Loucy (cell line): ENCODE results near the gene TMEM106A.

Source experiments
- H2AFZ ChIP-seq: fragments of 200-600 bp; sonication (generic); 2 replicates; pipeline ENCODE4 v1.6.0; 2016; ENCODE audit warnings: antibody characterized with exemption, mild to moderate bottlenecking, low read length, moderate library complexity
- H3F3A ChIP-seq: fragments of 200-600 bp; 2 replicates; pipeline ENCODE4 v1.6.0; 2016; ENCODE audit warnings: antibody characterized with exemption, low read depth, mild to moderate bottlenecking
- H3K27me3 ChIP-seq: fragments of 200-600 bp; sonication (generic); 2 replicates; pipeline ENCODE4 v1.6.1; 2014; ENCODE audit warnings: low read length, mild to moderate bottlenecking; ENCODE audit not compliant: insufficient read depth, poor library complexity, severe bottlenecking
- H3K36me3 ChIP-seq: fragments of 200-600 bp; sonication (generic); 2 replicates; pipeline ENCODE4 v1.6.1; 2016; ENCODE audit warnings: low read length; ENCODE audit not compliant: insufficient read depth
- H3K4me1 ChIP-seq: fragments of 200-600 bp; sonication (generic); 2 replicates; pipeline ENCODE4 v1.5.1; 2014; ENCODE audit warnings: low read length, mild to moderate bottlenecking; ENCODE audit not compliant: insufficient read depth, poor library complexity, severe bottlenecking
- H3K4me2 ChIP-seq: fragments of 200-600 bp; sonication (generic); 2 replicates; pipeline ENCODE4 v1.6.0; 2014; ENCODE audit warnings: antibody characterized with exemption, low read length, low read depth, mild to moderate bottlenecking; ENCODE audit not compliant: poor library complexity, severe bottlenecking
- H3K4me3 ChIP-seq: fragments of 200-600 bp; sonication (generic); 2 replicates; pipeline ENCODE4 v1.5.1; 2014; ENCODE audit warnings: low read length, mild to moderate bottlenecking, mixed read lengths; ENCODE audit not compliant: poor library complexity, severe bottlenecking
- H3K79me2 ChIP-seq: fragments of 200-600 bp; sonication (generic); 2 replicates; pipeline ENCODE4 v1.6.1; 2014; ENCODE audit warnings: low read length; ENCODE audit not compliant: insufficient read depth
- H3K9ac ChIP-seq: fragments of 200-600 bp; sonication (generic); 2 replicates; pipeline ENCODE4 v1.6.0; 2014; ENCODE audit warnings: mild to moderate bottlenecking, low read depth, low read length, moderate library complexity; ENCODE audit not compliant: poor library complexity, severe bottlenecking
- H3K9me2 ChIP-seq: fragments of 200-600 bp; sonication (generic); replicated peaks from 2 replicates; pipeline ENCODE4 v1.6.1; 2016; ENCODE audit warnings: low read depth, low read length, mixed read lengths
- H3K9me3 ChIP-seq: fragments of 200-600 bp; sonication (generic); 2 replicates; pipeline ENCODE4 v1.6.1; 2014; ENCODE audit warnings: mild to moderate bottlenecking, antibody characterized with exemption, low read length, low read depth; ENCODE audit not compliant: insufficient read depth
- H4K20me1 ChIP-seq: fragments of 200-600 bp; sonication (generic); 2 replicates; pipeline ENCODE4 v1.6.0; 2014; ENCODE audit warnings: antibody characterized with exemption, low read length, mild to moderate bottlenecking; ENCODE audit not compliant: insufficient read depth, poor library complexity, severe bottlenecking
- CTCF ChIP-seq: fragments of 200-600 bp; sonication (generic); conservative IDR thresholded peaks from 2 replicates; pipeline ENCODE4 v1.5.1; 2014; ENCODE audit warnings: mild to moderate bottlenecking, antibody characterized with exemption, low read length
- EZH2phosphoT487 ChIP-seq: fragments of 200-600 bp; IDR thresholded peaks from 2 replicates; pipeline ENCODE4 v1.6.1; 2018; ENCODE audit warnings: antibody characterized with exemption, mild to moderate bottlenecking, moderate library complexity, borderline replicate concordance

The TMEM106A gene

DNA sequence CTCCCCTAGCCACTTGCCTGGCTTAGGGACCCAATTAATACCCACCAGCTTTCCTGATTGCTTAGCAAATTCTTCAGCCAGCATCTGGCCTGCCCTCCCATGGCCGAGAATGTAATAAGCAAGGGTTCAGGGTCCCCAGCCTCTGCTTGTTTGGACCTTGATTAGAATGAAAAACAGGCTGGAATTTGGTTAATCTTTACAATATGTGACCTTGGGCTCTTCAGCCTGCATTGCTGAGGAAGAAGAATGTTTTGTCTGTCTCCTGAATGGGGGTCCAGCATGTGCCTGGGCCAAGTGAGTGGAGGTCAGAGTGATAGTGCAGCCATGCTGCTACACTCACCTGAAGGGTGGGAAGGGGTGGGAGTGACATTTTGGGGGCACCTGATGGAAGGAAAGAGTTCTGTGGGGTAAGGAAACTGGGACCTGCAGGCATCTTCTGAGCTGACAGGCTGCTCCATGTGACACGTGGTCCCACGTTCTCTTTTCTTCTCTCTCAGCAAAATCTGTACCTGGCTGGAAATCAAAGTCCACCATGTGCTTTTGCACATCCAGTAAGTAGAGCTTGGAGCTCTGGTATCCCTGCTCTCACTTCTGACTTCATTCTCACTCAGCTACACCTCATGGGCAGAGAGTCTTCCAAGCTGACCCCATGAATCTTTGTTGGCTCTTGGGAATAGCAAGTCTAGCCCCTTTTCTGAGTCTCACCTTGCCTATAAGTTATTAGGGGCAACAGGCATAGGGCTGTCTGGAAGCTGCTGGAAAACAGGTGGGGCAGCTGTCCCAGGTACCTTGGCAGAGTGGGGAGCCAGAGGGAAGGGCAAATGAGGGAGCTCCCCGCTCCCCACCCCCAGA lies 5.3 kb downstream of the TMEM106A start:
- Histone ChIP-seq H3K36me3 (no peaks in the 10 kb centered on the region), H3K9me2 (no peaks in the 10 kb centered on the region), H4K20me1 (peaks cover 4% of the 10 kb centered on the region), H3K9ac (peak overlapping the region; percentile 7), H3K4me1 (peaks cover 37% of the 10 kb centered on the region), H3F3A (no peaks in the 10 kb centered on the region), H3K9me3 (no peaks in the 10 kb centered on the region), H3K27me3 (no peaks in the 10 kb centered on the region), H3K4me2 (peak overlapping the region; percentile 27), H3K79me2 (peaks cover 12% of the 10 kb centered on the region; the same call in 1 of the 2 replicates), H3K4me3 (no peak overlapping the region), H2AFZ (no peak overlapping the region)
- TF ChIP-seq CTCF = no peak
- no peak for TF ChIP-seq EZH2phosphoT487

DNA sequence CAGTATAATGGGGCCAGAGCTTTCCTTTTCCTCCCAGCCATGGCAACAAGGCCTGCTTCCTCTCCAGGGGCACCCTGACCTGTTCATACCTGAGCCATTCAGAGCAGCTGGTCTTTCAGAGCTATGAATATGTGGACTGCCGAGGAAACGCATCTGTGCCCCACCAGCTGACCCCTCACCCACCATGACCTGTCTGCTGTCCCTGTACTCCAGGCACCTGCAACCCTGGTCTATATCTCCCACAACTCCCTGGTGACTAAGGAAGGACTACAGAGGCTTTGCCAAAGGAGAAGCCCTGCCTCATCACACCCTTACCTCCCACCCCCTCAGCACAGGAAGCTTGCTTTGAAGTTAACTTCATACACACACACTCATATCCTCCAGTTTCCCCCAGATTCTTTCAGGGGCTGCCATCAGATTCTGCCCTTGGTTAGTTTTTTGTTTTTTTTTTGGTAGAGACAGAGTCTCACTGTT lies 6.0 kb downstream of the TMEM106A start:
- Histone ChIP-seq H2AFZ (no peak overlapping the region), H3K79me2 (peaks cover 5% of the 10 kb centered on the region; the same call in 1 of the 2 replicates), H4K20me1 (no peaks in the 10 kb centered on the region)

GRCh38 chr17:43219001-43219400 lies 7.3 kb downstream of the TMEM106A start:
- no peaks in the 10 kb centered on the region for H4K20me1 ChIP-seq
- no peaks in the 10 kb centered on the region for H3K9me2 ChIP-seq
- no peak overlapping the region for H3K4me2 ChIP-seq
- H3F3A ChIP-seq = no peaks in the 10 kb centered on the region
- no peaks in the 10 kb centered on the region for H3K9me3 ChIP-seq
- no peak overlapping the region for H3K4me3 ChIP-seq
- no peaks in the 10 kb centered on the region for H3K36me3 ChIP-seq
- H3K9ac ChIP-seq = no peak overlapping the region
- H2AFZ ChIP-seq = no peak overlapping the region
- no peak for TF ChIP-seq CTCF
- no peak for TF ChIP-seq EZH2phosphoT487
- H3K4me1 ChIP-seq = peaks cover 18% of the 10 kb centered on the region
- H3K27me3 ChIP-seq = no peaks in the 10 kb centered on the region
- H3K79me2 ChIP-seq = no peaks in the 10 kb centered on the region

More for the DNA sequence above, 6.0 kb downstream of the TMEM106A start:
- no peaks in the 10 kb centered on the region for H3K27me3 ChIP-seq
- H3K4me3 ChIP-seq = no peak overlapping the region
- peak overlapping the region; percentile 7 for H3K9ac ChIP-seq
- peak overlapping the region; percentile 27 for H3K4me2 ChIP-seq
- H3F3A ChIP-seq = no peaks in the 10 kb centered on the region
- H3K9me3 ChIP-seq = no peaks in the 10 kb centered on the region
- TF ChIP-seq CTCF (no peak), EZH2phosphoT487 (no peak)
- no peaks in the 10 kb centered on the region for H3K36me3 ChIP-seq
- no peaks in the 10 kb centered on the region for H3K9me2 ChIP-seq
- H3K4me1 ChIP-seq = peaks cover 31% of the 10 kb centered on the region
